IPS-18a (cell line): Measurements from ENCODE around the gene CKAP4.

ENCODE experiments used
- H3K27ac ChIP-seq: one replicate; pipeline ENCODE4 v1.5.1; 2013; ENCODE audit warnings: low read length
- H3K27me3 ChIP-seq: one replicate; pipeline ENCODE4 v1.6.1; 2013; ENCODE audit warnings: mild to moderate bottlenecking, low read length; ENCODE audit not compliant: control insufficient read depth, insufficient read depth
- H3K36me3 ChIP-seq: one replicate; pipeline ENCODE4 v1.6.1; 2013; ENCODE audit warnings: low read depth, low read length; ENCODE audit not compliant: control insufficient read depth
- H3K4me1 ChIP-seq: one replicate; pipeline ENCODE4 v1.6.1; 2013; ENCODE audit warnings: low read depth, low read length; ENCODE audit not compliant: control insufficient read depth
- H3K4me3 ChIP-seq: one replicate; pipeline ENCODE4 v1.5.1; 2013; ENCODE audit warnings: low read length
- H3K9ac ChIP-seq: one replicate; pipeline ENCODE4 v1.6.1; 2013; ENCODE audit warnings: mild to moderate bottlenecking, low read length, moderate library complexity
- H3K9me3 ChIP-seq: one replicate; pipeline ENCODE4 v1.6.1; 2013; ENCODE audit warnings: low read depth, low read length; ENCODE audit not compliant: control insufficient read depth

Gene CKAP4

DNA sequence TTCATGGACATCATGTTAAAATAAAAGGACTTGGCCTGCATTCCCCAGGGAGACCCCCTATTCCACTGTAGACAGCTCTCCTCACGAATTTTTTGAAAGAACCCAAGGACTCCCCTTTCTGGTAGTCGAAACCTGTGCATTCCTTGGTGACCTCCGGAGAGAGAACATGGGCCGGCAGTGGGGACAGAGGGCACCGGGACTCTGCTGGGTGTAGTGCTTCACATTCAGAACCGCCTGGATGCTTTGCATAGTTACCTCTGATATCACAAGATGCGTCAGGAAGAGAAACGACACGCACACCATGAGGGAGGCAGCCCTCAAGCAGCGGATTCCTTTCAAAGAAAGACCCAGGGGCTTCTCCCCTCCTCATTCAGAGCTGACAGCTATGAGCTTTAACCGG is 9.7 kb downstream of the CKAP4 start:
- Histone ChIP-seq H3K4me1 (no peaks in the 10 kb centered on the region), H3K9me3 (no peaks in the 10 kb centered on the region), H3K9ac (no peak overlapping the region), H3K27me3 (no peaks in the 10 kb centered on the region), H3K27ac (no peak overlapping the region), H3K4me3 (no peak overlapping the region), H3K36me3 (peaks cover 32% of the 10 kb centered on the region)

DNA sequence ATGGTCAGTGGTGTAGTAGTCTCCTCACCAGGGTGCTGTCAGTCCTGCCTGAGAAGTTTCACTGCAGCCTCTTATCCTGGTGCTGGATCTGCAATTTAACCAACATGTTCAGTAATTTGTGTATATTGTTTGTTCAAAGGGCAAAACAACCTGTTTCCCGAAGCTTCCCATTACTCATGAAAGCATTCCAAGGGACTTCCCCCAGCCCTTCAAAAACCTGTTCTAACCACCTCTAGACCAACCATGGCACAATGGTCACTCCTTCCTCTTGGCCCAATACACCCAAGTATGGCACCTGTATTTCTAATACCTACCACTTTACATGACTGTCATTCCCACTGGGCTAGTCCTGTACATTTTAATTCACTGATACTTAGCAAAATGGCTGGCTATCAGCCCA is 12.1 kb downstream of the CKAP4 start:
- H3K27ac ChIP-seq, result no peak overlapping the region
- peaks cover 26% of the 10 kb centered on the region for H3K36me3 ChIP-seq
- no peaks in the 10 kb centered on the region for H3K27me3 ChIP-seq
- no peak overlapping the region for H3K4me3 ChIP-seq
- H3K9ac ChIP-seq, result no peak overlapping the region
- H3K4me1 ChIP-seq, result no peaks in the 10 kb centered on the region
- H3K9me3 ChIP-seq, result no peaks in the 10 kb centered on the region

DNA sequence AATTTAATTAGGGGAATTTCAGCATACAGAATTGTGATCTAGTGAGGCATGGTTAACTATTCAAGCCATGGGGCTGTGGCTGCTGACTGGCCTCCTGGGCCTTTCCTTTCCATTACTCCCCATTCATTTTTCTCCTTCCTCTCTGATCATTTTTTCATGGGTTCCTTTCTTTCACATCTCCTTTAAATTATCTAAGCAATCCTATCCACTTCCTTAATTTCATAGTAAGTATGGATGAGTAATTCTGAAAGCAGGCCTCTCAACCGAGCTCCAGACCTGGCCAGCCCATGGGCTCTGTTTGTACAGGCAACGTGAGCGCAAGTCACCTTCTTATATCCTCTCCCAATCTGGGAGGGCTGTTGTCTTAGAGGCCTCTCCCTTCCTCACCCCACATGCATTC is 13.4 kb downstream of the CKAP4 start:
- peaks cover 13% of the 10 kb centered on the region for H3K36me3 ChIP-seq
- no peaks in the 10 kb centered on the region for H3K27me3 ChIP-seq
- no peak overlapping the region for H3K9ac ChIP-seq
- no peak overlapping the region for H3K4me3 ChIP-seq
- H3K4me1 ChIP-seq, result no peaks in the 10 kb centered on the region
- H3K27ac ChIP-seq, result no peak overlapping the region
- no peaks in the 10 kb centered on the region for H3K9me3 ChIP-seq

DNA sequence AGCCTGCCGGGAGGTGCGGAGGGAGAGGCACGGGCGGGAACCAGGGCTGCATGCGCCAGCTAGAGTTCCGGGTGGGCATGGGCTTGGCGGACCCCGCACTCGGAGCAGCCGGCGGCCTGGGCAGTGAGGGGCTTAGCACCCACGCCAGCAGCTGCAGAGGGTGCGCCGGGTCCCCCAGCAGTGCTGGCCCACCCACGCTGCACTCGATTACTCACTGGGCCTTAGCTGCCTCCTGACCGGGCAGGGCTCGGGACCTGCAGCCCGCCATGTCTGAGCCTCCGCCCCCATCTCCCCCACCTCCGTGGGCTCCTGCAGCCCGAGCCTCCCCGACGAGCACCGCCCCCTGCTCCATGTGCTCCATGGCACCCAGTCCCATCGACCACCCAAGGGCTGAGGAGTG is 14.8 kb downstream of the CKAP4 start:
- H3K4me3 ChIP-seq, result no peak overlapping the region
- H3K27ac ChIP-seq, result no peak overlapping the region
- H3K36me3 ChIP-seq, result peaks cover under 1% of the 10 kb centered on the region
- H3K9me3 ChIP-seq, result no peaks in the 10 kb centered on the region
- H3K4me1 ChIP-seq, result no peaks in the 10 kb centered on the region
- H3K9ac ChIP-seq, result no peak overlapping the region
- no peaks in the 10 kb centered on the region for H3K27me3 ChIP-seq

DNA sequence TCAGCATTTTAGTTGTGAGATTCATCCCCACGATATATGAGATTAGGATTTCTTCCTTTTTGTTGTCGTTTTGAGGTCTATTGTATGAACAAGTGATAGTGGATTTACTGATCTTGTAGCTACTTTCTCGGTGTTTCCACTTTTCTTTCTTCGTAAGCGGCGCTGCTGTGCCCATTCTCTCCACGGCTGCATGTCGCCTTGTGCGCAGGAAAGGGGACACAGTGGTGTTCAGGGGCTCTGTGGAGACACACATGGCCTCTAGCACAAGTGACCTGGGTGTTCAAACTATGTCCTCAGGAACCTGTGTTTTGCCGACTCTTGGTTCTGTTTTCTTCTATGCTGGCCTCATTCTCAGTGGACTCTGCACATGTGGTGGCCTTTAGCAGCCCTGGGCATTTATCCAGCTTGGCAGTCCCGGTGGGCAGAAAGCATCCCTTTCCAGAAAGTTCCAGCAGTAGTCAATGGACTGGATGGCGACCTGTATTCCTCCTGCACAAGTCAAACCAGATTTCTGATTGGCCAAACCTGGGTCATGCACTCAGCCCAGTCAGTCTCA is 18.7 kb downstream of the CKAP4 start:
- Histone ChIP-seq H3K4me1 (no peaks in the 10 kb centered on the region), H3K4me3 (no peak overlapping the region), H3K9ac (no peak overlapping the region), H3K27ac (no peak overlapping the region), H3K36me3 (no peaks in the 10 kb centered on the region), H3K9me3 (no peaks in the 10 kb centered on the region), H3K27me3 (no peaks in the 10 kb centered on the region)

DNA sequence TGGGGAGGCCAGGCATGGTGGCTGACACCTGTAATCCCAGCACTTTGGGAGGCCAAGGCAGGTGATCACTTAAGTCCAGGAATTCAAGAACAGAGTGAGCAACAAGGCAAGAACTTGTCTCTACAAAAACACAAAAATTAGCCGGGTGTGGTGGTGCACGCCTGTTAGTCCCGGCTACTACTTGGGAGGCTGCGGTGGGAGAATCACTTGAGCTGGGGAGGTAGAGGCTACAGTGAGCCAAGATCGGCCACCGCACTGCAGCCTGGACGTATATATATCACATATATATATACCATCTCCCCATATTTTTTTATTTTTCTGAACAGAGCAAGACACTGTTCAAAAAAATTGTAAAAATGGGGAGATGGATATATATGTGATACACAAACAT is 19.5 kb downstream of the CKAP4 start:
- Histone ChIP-seq H3K4me1 (no peaks in the 10 kb centered on the region), H3K4me3 (no peak overlapping the region), H3K27me3 (no peaks in the 10 kb centered on the region), H3K9me3 (no peaks in the 10 kb centered on the region), H3K36me3 (no peaks in the 10 kb centered on the region), H3K27ac (no peak overlapping the region), H3K9ac (no peak overlapping the region)

DNA sequence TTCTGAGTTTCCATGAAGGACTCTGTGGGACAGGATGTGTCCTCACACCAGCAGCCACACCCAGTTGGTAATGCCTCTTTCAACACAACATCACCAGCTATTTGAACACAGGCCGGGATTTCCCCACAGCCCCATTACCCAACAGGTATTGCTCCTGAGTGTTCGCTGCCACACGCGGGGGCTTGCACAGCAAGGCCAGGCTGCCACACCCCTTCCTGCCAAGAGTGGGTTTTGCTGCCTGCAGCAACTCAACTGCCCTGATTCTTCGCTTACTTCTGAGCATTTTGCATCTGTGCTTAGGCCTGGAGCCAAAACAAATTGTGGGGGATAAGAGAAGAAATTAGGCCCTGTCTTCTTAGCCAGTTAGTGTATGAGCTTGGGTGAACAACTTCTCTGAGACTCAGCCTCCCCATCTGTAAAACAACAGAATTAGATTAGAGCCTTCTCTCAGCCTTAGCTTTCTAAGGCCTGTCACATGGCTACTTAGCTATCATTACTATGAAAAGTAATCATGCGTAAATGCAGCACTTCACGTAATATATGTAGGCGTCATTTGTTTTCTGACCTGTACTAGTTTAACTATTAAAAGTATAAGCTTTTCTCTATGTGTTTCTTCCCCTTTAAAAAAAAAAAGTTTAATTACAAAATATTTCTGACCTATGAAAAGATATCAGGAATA is 20.0 kb downstream of the CKAP4 start:
- no peaks in the 10 kb centered on the region for H3K4me1 ChIP-seq
- H3K9ac ChIP-seq, result no peak overlapping the region
- H3K9me3 ChIP-seq, result no peaks in the 10 kb centered on the region
- H3K36me3 ChIP-seq, result no peaks in the 10 kb centered on the region
- H3K4me3 ChIP-seq, result no peak overlapping the region
- H3K27me3 ChIP-seq, result no peaks in the 10 kb centered on the region
- H3K27ac ChIP-seq, result no peak overlapping the region

DNA sequence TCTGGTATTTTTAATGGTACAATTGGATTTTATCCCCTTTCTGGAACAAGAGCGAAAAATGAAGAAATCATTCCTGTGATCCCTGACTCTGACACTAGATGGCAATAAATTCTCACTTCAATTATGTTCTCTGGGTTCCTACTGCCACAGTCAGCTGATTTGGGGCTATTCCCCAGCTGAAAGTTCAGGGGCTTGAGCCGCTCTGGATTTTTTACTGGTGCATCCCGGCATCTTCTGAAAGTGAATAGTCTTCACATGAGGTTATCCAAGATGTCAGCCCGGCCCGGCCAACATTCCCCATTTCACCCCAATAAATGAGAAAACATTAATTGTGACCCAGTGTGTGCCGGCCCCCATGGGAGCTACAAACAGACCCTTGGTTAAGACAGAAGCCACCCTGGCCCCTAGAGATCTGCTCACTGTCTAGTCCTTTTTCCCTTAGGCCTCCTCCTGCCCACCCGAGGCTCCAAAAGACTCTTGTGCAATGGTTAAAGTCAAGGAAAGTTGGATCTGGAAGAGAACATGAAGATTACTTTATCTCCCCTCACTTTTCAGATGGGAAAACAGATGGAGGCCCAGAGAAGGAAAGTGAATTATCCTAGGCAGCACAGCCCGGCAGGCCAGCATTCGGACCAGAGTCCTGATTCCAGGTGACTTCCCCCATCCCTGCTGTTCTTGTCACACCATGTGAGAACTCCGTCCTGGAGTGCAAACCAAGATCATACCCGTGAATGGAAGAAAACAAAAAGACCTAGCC is 20.8 kb downstream of the CKAP4 start:
- no peaks in the 10 kb centered on the region for H3K4me1 ChIP-seq
- no peak overlapping the region for H3K27ac ChIP-seq
- no peaks in the 10 kb centered on the region for H3K36me3 ChIP-seq
- no peaks in the 10 kb centered on the region for H3K9me3 ChIP-seq
- no peak overlapping the region for H3K4me3 ChIP-seq
- H3K9ac ChIP-seq, result no peak overlapping the region
- no peaks in the 10 kb centered on the region for H3K27me3 ChIP-seq

DNA sequence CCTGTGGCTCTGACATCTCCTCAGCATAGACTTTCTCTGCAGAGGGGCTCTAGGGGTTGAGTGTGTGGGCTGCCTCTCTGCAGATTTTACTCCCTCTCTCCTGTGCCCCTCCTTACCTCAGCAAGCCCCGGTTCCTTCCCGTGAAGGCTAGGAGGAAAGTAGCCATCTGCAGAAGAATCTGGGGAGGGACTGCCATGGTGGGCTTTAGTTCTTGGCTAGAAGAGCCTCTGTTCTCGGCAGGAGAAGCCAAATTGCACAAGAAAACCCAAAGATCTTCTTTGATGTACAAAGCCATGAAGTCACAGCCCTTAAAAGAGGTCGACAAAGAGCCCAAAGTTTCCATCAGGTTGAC is 23.5 kb downstream of the CKAP4 start:
- Histone ChIP-seq H3K36me3 (no peaks in the 10 kb centered on the region), H3K4me3 (no peak overlapping the region), H3K27me3 (no peaks in the 10 kb centered on the region), H3K9me3 (no peaks in the 10 kb centered on the region), H3K4me1 (no peaks in the 10 kb centered on the region), H3K27ac (no peak overlapping the region), H3K9ac (no peak overlapping the region)

DNA sequence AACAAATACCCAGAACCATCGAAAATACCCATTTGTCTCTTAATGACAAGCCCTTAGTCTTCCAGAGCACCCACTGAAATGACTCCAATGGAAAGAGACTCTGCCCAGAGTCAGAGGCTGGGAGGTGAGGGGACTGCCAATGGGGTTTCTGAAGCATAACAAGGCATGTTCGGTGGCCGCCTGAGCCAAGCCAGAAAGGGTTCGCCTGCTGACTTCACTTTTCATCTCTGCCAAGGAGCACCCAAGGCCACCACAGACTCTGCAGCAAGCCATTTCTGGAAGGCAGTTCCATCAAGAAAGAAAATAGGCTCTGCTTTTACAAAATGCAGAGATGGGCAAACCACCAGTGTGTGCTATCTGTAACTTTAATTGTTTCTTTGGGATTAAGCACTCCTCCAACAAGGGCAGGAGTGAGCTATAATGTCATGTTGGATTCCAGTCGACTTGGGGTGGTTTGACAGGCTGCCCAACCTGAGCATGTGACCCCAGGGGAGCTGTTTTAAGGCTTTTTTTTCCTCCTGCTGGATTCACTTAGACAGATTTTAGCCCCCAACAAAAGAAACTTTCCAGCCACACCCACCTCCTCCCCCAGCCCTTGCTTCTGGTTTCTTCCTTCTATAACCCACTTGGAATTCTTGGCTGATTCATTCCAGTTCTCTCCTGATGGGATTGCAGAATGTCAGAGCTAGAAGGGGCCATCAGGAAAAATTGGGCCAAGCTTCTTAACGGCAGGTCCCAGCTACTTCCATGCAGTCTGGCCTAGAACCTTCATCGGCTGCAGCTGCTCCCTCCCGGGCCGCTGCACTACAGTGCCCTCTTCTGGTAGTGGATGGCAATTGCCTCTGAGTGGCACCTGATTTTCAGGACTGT is 24.1 kb downstream of the CKAP4 start:
- no peaks in the 10 kb centered on the region for H3K27me3 ChIP-seq
- no peaks in the 10 kb centered on the region for H3K4me1 ChIP-seq
- H3K9ac ChIP-seq, result no peak overlapping the region
- no peaks in the 10 kb centered on the region for H3K36me3 ChIP-seq
- H3K27ac ChIP-seq, result no peak overlapping the region
- no peaks in the 10 kb centered on the region for H3K9me3 ChIP-seq
- no peak overlapping the region for H3K4me3 ChIP-seq

DNA sequence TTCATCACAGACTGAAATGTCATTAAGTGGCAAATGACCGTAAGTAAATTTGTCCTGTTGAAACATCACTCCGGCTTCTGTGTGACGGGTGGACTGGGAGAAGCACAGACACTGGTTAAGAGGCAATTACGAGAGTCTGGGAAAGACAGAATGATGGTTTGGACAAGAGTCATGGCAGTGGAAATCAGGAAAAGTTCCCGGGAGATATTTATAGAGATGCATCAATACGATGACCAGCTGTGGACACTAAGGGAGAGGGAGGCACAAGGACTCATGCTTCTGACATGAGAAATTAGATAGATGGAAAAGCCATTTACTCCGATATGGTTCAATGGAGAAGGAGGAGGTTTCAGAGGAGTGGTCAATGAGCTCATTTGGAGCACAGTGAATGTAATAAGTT is 27.3 kb downstream of the CKAP4 start:
- Histone ChIP-seq H3K9me3 (peaks cover 8% of the 10 kb centered on the region), H3K36me3 (no peaks in the 10 kb centered on the region), H3K27me3 (no peaks in the 10 kb centered on the region), H3K4me1 (no peaks in the 10 kb centered on the region), H3K4me3 (no peak overlapping the region), H3K27ac (no peak overlapping the region), H3K9ac (no peak overlapping the region)
